GM21423 (cell line): ENCODE data around the gene ROBO1.

Experiments
- ATAC-seq: cut with Tn5 transposase; IDR thresholded peaks from one replicate; pipeline ENCODE4 v1.9.1; 2021; ENCODE audit warnings: mild to moderate bottlenecking, moderate library complexity; ENCODE audit not compliant: unreplicated experiment

ROBO1 gene

DNA sequence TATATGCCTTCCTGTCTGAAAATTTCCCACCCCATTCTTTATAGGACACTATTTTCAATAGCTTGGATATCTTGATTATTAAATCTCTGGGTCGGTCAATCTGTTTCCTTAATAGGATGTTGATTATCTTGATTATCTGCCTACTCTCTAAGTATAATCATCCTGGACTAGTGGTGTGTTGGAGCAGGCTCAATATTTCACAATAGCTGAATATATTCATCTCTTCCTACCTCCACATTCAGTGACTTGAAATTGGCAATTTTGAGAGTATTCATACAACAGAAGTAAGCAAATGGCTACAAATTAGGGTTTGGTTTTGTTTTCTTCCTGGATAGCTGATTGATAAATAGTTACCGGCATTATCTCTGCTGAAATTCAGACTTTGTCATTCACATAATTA, 1162.6 kb downstream of the ROBO1 start:
- ATAC-seq = no peak

DNA sequence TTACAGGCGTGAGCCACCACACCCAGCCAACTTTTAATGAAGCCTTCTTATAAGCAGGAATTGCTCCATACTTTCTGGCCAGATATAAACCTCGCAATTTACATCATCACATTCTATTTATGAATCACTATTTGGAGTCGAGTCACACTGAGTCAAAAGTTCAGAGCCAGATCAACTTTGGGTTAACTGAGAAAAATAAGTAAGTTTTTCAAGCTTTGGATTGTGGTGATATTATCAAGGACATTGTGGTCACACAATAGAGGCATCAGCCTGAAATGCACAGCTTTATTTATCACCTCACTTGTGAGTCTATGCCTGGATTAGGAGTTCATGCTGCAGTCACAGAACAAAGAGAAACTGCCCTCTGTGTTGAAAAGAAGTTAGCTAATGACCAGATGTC, 1163.5 kb downstream of the ROBO1 start:
- ATAC-seq = no peak

DNA sequence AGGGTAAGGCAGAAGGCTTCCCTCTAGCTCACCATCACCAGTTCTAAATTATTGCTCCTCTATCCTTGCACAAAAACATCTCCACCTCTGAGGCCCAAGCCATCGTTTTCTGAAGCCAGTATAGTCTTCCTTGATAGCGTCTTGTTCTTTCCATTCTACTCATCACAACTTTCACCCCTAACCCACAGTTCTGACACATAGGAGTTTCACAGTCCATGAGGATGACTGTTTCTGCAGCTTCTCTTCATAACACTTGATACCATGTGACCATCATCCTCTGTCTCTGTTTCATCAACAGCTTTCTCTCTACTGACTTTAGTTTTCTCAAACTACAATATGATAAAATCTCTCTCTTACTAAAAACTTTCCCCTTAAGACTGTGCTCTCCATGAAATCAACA, 1166.5 kb downstream of the ROBO1 start:
- ATAC-seq = no peak

DNA sequence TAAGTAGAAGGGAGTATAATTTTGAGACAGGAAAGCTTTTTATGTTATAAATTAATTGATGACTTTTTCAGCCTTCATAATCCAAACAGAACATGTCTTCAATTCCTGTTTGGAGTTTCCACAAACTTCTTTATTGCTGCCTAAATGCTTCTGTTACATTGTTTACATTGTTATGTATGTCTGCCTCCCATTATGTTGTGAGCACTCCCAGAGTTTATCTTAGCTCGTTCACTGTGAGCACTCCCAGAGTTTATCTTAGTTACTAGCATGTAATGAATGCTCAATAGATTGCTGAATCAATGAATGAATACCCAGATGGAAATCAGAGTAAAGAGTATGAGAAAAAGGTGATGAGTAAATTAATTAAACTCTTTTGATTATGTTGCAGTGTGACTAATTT, 1178.0 kb downstream of the ROBO1 start:
- ATAC-seq = no peak

DNA sequence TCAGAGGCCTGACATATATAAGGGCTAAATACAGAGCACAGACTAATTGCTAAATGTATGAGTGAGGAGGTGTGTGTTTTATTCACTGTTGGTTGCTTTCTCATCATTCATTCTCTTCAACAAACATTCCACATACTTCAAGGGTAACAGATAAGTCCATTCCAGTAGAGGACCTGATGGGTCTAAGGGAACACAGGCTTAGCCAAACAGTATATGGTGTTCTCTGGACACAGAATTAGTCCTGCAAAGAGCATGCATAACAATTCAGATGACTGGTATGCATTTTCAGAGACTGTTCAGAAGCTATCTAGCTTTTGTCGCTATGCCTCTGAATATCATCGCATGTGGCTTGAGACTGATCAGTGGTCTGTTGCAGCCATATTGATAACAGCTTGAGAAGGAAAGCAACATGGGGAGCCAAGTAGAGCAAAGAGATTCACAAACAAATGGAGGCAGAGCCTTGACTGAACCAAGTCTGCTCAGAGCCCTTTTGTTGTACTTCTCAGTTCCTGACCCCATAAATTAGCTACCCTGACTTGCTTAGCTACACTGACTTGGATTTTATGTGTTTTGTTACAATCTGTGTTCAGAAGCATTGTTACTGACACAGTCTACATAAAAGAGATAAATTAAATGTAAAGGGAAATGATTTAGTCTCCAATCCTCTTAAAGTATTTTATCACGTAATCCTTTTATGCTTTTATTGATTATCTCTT, 1178.7 kb downstream of the ROBO1 start:
- no peak for ATAC-seq

DNA sequence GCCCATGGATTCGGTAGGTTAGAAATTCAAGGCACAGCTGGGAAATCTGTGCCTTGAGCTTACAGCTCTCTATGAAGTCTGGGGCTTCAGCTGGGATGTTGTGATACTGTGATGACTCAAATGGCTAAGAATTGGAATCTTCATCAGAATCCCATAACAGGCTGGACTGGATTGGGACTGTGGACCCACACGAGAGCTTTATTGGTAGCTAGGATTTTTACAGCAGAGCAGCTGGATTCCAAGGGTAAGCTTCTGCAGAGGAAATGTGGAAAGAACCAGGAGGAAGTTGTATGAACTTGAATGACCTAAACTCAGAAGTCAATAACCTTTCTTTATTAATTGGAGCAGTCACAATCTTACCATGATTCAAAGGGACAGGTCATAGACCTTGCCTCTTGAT, 1187.1 kb downstream of the ROBO1 start:
- ATAC-seq = no peak

DNA sequence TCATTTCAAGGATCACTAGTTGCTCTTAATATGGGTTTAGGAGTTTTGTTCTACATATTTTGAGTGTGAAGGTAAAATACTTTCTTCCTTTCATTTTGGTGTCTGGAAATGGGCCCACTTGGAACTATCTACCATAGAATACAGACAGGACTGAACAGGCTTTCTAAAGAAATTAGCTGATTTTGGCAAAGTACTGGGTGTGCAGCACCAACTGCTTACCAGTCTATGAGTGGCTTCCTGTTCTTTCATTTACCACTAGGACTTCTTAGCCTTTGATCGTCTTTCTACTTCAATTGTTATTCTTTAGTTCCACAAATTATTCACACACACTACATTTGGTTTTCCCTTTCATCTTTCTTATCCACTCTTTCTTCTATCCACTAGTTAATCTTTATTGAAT, 1196.3 kb downstream of the ROBO1 start:
- no peak for ATAC-seq

DNA sequence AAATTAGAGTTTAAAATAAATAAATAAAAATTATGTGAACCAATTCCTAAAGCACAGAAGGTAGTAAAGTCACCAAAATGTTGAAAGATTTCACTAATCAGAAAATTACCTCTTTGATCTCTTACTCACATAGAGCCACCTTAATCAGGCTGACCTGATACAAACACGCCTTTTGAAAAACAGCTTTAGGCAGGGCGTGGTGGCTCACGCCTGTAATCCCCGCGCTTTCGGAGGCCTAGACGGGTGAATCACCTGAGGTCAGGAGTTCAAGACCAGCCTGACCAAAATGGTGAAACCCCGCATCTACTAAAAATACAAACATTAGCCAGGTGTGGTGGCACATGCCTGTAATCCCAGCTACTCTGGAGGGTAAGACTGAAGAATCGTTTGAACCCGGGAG, 1197.3 kb downstream of the ROBO1 start:
- no peak for ATAC-seq

DNA sequence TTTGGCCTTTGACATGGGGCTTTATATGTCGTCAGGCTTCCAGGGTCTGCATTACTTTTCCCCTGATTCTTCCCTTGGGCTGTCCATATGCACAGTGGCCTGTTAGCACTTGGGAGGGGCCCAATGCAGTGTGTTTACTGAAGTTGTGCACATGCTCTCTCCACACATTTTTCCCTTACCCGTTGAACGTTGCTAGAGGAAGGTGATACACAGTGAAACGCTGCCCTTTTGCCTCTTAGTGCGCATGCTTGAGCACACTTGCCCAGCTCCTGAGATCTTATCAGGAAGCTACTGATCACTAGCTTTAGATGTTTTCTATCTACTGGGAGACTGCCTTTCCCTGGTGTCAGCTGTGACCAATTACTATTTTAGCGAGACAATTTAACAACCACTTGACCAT, 1198.0 kb downstream of the ROBO1 start:
- ATAC-seq = no peak

DNA sequence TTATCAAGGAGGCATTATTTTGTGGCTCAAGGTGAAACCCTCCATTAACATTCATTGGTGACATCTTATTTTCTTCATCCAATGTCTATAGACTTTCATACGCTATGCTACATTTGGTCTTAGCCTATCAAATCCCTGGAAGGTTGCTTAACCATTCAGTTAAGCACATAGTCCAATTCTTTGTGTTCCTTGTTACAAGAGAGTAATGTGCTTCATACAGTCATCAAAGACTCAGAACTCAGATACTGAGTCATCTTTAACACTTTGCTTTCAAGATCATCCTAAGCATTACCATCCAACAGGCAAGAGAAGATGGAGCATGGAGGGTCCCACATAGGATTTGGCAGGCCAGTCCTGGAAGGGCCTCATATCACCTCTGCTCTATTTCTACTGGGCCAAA, 1202.1 kb downstream of the ROBO1 start:
- no peak for ATAC-seq

DNA sequence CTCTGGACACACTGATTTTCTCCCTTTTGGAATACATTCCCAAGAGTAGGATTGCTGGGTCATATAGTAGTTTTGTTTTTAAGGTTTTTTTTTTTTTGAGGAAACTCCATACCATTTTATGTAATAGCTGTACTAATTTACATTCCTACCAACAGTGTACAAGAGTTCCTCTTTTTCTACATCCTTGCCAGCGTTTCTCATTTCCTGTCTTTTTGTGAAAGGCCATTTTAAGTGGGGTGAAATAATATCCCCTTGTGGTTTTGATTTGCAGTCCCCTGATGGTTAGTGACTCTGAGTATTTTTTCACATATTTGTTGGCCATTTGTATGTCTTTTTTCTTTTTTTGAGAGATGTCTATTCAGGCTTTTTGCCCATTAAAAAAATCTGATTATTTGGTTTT, 1205.5 kb downstream of the ROBO1 start:
- no peak for ATAC-seq
